ENCODE data around the gene ZNF594.
A peak's percentile ranks its signal among the peaks of the same experiment; 100 is the strongest.
"Not testable (repeated sequence)": the region's sequence is repeated elsewhere in the genome, so short reads cannot be mapped to it uniquely, and the experiment has no call there.

Gene ZNF594

DNA sequence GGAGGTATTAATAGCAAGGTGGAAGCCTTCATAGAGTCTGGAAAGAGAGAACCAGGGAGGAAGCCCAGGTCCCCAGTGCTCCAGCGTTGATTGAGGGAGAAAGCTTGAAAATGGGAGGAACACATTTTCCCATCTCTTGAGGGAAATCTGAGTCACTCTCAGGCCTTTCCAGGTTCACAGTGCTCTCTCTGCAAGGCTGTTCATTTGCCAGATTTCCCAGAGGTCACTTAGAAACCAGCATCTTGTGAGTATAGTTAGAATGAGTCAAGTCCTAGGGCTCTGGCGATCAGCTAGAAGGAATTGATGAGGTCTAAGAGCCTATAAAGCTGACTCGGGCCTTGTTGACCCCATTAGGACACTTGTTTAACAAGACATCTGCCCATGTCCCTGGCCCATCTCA, 17.7 kb upstream of the ZNF594 start:
- DNase-seq = no peak
- in situ Hi-C loops (cut with HindIII; ENCODE audit: low pct_ligation_motif_present, low pct_unique_long_range_greater_than_20kb, low sequenced_read_pairs) = no loop called here

- in situ Hi-C loops (cut with HindIII; ENCODE audit: low pct_ligation_motif_present, low pct_unique_long_range_greater_than_20kb, low sequenced_read_pairs) = no loop called here
- no peak for DNase-seq
These were observed 12.2 kb upstream of the ZNF594 start for GRCh38 chr17:5203908-5204294.

DNA sequence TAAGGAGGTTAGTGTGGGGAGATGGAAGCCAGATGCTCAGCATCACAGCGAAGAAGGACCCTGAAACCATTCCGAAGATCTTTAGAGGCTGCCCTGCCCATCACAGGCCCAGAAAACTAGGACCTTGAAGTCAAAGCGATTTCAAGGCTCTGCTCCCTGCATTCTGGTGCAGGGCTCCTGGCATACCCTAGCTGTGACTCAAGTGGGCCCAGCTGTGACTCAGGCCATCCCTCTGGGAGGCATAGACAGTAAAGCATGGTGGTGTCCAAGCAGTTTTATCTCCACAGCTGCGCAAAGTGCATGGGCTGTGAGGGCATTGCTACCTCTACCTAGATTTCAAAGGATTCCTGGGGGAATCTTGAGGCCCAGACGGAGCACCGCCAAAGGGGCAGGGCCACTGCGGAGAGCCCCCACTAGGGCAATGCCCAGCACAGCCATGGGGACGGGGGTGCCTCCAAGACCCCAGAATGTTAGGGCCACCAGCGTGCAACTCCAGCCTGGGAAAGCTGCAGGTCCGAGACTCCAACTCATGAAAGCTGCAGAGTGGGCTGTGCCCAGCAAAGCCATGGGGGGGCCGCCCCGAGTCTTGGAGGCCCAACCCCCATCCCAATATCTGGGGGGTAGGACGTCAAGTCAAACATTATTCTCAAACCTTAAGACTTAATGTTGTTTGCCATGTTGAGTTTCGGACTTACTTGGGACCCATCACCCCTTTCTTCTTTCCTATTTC, 11.7 kb upstream of the ZNF594 start:
- in situ Hi-C loops (cut with HindIII; ENCODE audit: low pct_ligation_motif_present, low pct_unique_long_range_greater_than_20kb, low sequenced_read_pairs) = no loop called here
- DNase-seq = no peak

DNA sequence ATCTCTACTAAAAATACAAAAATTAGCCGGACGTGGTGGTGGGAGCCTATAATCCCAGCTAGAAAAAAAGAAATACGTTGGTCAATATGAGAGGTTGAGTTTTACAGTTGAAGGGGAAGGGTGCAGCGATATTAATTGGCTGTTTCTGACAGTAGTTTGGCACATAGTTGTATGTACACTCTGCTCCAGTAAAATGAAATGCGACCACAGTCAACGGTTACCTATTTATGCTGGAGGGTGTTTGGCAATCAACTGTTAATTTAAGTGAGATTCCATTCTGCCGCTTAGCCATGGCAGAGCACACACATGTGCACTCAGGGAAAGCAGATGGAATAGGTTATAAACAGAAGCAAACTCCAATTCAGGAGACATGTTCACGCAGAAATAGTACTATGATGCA, 9.3 kb upstream of the ZNF594 start:
- in situ Hi-C loops (cut with HindIII; ENCODE audit: low pct_ligation_motif_present, low pct_unique_long_range_greater_than_20kb, low sequenced_read_pairs) = no loop called here
- DNase-seq = no peak

- in situ Hi-C loops (cut with HindIII; ENCODE audit: low pct_ligation_motif_present, low pct_unique_long_range_greater_than_20kb, low sequenced_read_pairs) = no loop called here
- no peak for DNase-seq
These were observed 8.7 kb upstream of the ZNF594 start for GRCh38 chr17:5200360-5200759.

DNA sequence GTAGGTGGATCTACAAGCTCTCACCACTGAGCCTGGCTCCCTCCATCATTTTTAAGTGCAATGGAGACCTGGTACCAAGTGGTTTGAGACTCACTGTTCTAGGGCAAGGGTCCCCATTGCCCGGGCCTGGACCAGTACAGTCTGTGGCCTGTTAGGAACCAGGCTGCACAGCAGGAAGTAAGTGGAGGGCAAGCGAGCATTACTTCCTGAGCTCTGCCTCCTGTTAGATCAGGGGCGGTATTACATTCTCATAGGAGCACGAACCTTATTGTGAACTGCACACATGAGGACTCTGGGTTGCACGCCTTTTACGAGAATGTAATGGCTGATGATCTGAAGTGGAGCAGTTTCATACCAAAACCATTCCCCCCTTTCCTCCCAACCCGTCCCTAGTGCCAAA, 6.8 kb upstream of the ZNF594 start:
- DNase-seq = no peak
- in situ Hi-C loops (cut with HindIII; ENCODE audit: low pct_ligation_motif_present, low pct_unique_long_range_greater_than_20kb, low sequenced_read_pairs) = no loop called here

DNA sequence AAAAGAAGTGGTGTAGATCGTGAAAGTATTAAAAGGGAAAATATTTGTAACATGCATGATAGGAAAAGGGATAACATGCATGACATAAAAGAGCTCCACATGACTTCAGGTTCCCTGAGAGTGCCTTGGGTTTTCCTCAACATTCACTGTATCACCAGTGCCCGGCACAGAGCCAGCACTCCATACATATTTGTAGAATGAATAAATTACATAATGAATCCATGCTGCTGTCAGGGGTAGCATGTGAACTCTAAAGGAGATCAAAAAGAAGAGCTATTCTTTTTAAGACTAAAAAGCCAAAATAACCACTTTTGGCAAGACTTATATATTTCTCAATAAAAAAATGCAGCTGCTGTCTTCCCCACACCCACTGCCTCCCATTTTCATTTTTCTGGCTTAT, 2.7 kb upstream of the ZNF594 start:
- DNase-seq = no peak
- in situ Hi-C loops (cut with HindIII; ENCODE audit: low pct_ligation_motif_present, low pct_unique_long_range_greater_than_20kb, low sequenced_read_pairs) = no loop called here

GRCh38 chr17:5184288-5184687, 7.4 kb downstream of the ZNF594 start:
- in situ Hi-C loops (cut with HindIII; ENCODE audit: low pct_ligation_motif_present, low pct_unique_long_range_greater_than_20kb, low sequenced_read_pairs) = no loop called here
- no peak for DNase-seq

DNA sequence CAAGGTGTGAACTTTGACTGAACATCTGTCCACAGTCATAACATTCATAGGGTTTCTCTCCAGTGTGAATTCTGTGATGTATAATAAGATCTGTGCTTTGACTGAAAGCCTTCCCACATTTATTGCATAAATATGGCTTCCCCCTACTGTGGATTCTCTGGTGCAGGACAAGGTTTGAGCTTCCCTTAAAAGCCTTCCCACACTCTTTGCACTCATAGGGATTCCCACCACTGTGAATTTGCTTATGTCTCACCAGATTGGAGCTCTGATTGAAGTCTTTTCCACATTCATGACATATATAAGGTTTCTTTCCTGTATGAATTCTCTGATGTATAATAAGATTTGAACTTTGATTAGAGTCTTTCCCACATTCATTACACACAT, 8.3 kb downstream of the ZNF594 start:
- in situ Hi-C loops (cut with HindIII; ENCODE audit: low pct_ligation_motif_present, low pct_unique_long_range_greater_than_20kb, low sequenced_read_pairs) = no loop called here
- no peak for DNase-seq

DNA sequence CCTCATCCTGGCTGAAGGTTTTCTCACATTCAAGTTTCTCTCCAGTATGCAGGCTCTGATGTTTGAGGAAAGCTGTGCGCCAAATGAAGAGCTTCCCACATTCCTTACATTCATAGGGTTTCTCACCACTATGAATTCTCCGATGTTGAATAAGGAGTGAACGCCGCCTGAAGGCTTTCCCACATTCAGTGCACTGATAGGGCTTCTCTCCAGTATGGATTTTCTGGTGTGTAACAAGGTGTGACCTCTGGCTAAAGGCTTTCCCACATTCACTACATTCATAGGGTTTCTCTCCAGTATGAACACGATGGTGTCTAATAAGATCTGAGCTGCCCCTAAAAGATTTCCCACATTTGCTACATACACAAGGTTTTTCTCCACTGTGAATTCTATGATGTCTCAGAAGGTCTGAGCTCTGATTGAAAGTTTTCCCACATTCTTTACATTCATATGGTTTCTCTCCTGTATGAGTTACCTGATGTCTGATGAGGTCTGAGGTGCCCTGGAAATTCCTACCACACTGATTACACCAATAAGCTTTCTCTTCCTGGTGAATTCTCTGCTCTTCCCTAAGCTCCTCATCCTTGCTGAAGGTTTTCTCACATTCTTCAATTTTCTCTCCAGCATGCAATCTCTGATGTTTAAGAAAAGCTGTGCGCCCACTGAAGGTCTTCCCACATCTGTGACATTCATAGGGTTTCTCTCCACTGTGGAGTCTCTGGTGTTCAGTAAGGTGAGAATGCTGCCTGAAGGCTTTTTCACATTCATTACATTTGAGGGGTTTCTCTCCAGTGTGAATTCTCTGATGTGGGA, 8.9 kb downstream of the ZNF594 start:
- in situ Hi-C loops (cut with HindIII; ENCODE audit: low pct_ligation_motif_present, low pct_unique_long_range_greater_than_20kb, low sequenced_read_pairs) = no loop called here

DNA sequence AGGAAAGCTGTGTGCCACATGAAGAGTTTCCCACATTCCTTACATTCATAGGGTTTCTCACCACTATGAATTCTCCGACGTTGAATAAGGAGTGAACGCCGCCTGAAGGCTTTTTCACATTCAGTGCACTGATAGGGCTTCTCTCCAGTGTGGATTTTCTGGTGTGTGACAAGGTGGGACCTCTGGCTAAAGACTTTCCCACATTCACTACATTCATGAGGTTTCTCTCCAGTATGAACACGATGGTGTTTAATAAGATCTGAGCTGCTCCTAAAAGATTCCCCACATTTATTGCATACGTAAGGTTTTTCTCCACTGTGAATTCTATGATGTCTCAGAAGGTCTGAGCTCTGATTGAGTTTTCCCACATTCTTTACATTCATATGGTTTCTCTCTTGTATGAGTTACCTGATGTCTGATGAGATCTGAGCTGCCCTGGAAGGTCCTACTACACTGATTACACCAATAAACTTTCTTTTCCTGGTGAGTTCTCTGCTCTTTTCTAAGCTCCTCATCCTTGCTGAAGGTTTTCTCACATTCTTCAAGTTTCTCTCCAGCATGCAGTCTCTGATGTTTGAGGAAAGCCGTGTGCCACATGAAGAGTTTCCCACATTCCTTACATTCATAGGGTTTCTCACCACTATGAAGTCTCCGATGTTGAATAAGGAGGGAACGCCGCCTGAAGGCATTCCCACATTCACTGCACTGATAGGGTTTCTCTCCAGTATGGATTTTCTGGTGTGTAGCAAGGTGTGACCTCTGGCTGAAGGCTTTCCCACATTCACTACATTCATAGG, 10.0 kb downstream of the ZNF594 start:
- DNase-seq = peak; percentile 23
- in situ Hi-C loops (cut with HindIII; ENCODE audit: low pct_ligation_motif_present, low pct_unique_long_range_greater_than_20kb, low sequenced_read_pairs) = no loop called here

More for the DNA sequence above, 8.9 kb downstream of the ZNF594 start:
- DNase-seq = no peak

DNA sequence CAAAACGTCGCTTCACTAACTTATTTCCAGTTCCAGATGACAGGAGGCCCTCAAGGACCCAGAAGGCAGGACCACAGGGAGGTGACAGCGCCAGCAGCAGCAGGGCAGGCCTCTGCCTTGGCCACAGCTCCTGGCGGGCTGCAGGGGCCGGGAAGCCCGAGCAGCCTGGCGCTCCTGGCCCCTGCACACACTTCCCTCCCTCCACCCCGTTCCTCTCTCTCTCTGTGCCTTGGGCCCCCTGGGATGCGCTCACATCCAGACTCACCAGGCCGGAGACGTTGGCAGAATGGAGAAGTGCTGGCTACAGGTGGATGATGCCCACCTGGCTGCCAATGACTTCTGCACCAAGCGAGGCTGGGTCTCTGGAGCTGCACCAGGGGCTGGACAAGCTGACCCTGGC, 12.7 kb downstream of the ZNF594 start:
- in situ Hi-C loops (cut with HindIII; ENCODE audit: low pct_ligation_motif_present, low pct_unique_long_range_greater_than_20kb, low sequenced_read_pairs) = no loop called here
- DNase-seq = no peak

DNA sequence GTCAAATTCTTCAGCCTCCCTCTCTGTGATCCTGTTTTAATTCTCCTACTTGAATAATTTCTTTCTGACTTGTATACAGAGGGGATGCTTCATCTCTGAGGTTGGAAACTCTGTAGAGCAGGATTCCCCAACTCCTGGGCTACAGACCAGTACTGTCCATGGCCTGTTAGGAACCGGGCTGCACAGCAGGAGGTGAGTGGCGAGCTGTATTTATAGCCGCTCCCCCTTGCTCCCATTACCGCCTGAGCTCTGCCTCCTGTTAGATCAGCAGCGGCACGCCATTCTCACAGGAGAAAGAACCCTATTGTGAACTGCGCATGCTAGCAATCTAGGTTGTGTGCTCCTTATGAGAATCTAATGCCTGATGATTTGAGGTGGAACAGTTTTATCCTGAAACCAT, 16.6 kb downstream of the ZNF594 start:
- in situ Hi-C loops (cut with HindIII; ENCODE audit: low pct_ligation_motif_present, low pct_unique_long_range_greater_than_20kb, low sequenced_read_pairs); DNase-seq: not testable (repeated sequence)

GRCh38 chr17:5165791-5166564, 25.7 kb downstream of the ZNF594 start:
- in situ Hi-C loops (cut with HindIII; ENCODE audit: low pct_ligation_motif_present, low pct_unique_long_range_greater_than_20kb, low sequenced_read_pairs); DNase-seq: not testable (repeated sequence)

- in situ Hi-C loops (cut with HindIII; ENCODE audit: low pct_ligation_motif_present, low pct_unique_long_range_greater_than_20kb, low sequenced_read_pairs) = no loop called here
- no peak for DNase-seq
These were observed 27.2 kb downstream of the ZNF594 start for GRCh38 chr17:5164436-5164835.

DNA sequence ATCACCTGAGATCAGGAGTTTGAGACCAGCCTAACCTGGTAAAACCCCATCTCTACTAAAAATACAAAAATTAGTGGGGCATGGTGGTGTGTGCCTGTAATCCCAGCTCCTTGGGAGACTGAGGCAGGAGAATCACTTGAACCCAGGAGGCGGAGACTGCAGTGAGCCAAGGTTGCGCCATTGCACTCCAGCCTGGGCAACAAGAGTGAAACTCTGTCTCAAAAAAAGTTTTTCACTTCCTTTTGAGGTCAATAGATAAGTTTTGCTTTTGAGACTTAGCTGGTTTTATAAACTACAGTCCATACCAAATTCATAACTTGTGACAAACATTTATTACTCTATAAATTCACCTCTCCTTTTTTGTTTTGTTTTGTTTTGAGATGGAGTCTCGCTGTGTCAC, 29.9 kb downstream of the ZNF594 start:
- DNase-seq; in situ Hi-C loops (cut with HindIII; ENCODE audit: low pct_ligation_motif_present, low pct_unique_long_range_greater_than_20kb, low sequenced_read_pairs): not testable (repeated sequence)

GRCh38 chr17:5160702-5161101, 31.0 kb downstream of the ZNF594 start:
- DNase-seq; in situ Hi-C loops (cut with HindIII; ENCODE audit: low pct_ligation_motif_present, low pct_unique_long_range_greater_than_20kb, low sequenced_read_pairs): not testable (repeated sequence)

DNA sequence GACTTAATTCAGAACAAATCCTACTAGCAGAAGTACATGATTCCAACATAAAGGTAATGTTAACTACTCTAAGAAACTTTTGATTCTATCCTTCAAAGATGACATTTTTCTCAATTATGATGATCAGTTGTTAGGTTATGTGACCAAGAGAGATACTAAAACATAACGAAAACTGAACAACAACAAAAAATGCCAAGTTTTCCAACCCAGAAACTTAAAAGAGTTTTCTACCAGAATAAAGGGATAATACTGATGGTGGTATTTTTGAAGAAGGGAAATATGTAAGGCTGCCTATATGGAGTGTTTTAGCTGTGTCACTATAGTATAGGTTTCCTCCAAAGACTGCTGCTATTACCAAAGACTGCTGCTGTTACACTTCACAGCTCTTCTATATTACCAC, 45.5 kb downstream of the ZNF594 start:
- DNase-seq; in situ Hi-C loops (cut with HindIII; ENCODE audit: low pct_ligation_motif_present, low pct_unique_long_range_greater_than_20kb, low sequenced_read_pairs): not testable (repeated sequence)

- in situ Hi-C loops (cut with HindIII; ENCODE audit: low pct_ligation_motif_present, low pct_unique_long_range_greater_than_20kb, low sequenced_read_pairs); DNase-seq: not testable (repeated sequence)
These were observed 48.8 kb downstream of the ZNF594 start for GRCh38 chr17:5142877-5143276.

Measured in ACHN (cell line).